SK-N-SH (cell line): ENCODE measurements around the gene CTDP1.

Experiments used
- CTCF ChIP-seq: fragments of 200-600 bp; sonication (generic); IDR thresholded peaks from 2 replicates; pipeline ENCODE4 v1.6.1; 2017; ENCODE audit warnings: antibody characterized with exemption, mild to moderate bottlenecking, moderate library complexity
- FOXM1 ChIP-seq: IDR thresholded peaks from 2 replicates; pipeline ENCODE4 v1.4.0; 2012; ENCODE audit warnings: low read depth, mild to moderate bottlenecking
- GATA2 ChIP-seq: sonication (generic); formaldehyde crosslinking; IDR thresholded peaks from 2 replicates; pipeline ENCODE4 v1.5.0; 2020; ENCODE audit warnings: mild to moderate bottlenecking, missing genetic modification reagents
- NFIC ChIP-seq: IDR thresholded peaks from 2 replicates; pipeline ENCODE4 v1.4.0; 2012; ENCODE audit warnings: borderline replicate concordance
- PBX3 ChIP-seq: IDR thresholded peaks from 2 replicates; pipeline ENCODE4; 2012
- POLR2AphosphoS5 ChIP-seq: IDR thresholded peaks from 2 replicates; pipeline ENCODE4 v1.6.1; 2012; ENCODE audit warnings: low read depth, low read length
- REST ChIP-seq: IDR thresholded peaks from 2 replicates; pipeline ENCODE4 v1.6.1; 2012; ENCODE audit warnings: mild to moderate bottlenecking, low read depth, low read length, moderate library complexity
- SIN3A ChIP-seq: IDR thresholded peaks from 2 replicates; pipeline ENCODE4 v1.6.1; 2012; ENCODE audit warnings: low read depth, mild to moderate bottlenecking, low read length, moderate library complexity, borderline replicate concordance
- TEAD4 ChIP-seq: IDR thresholded peaks from 2 replicates; pipeline ENCODE4 v1.4.0; 2012; ENCODE audit warnings: mild to moderate bottlenecking, borderline replicate concordance; ENCODE audit not compliant: insufficient read depth
- USF1 ChIP-seq: IDR thresholded peaks from 2 replicates; pipeline ENCODE4 v1.4.0; 2012; ENCODE audit warnings: low read depth, borderline replicate concordance
- USF2 ChIP-seq: fragments of 150-350 bp; IDR thresholded peaks from 2 replicates; pipeline ENCODE4 v1.6.1; 2017; ENCODE audit warnings: antibody characterized with exemption, low read length, low read depth, borderline replicate concordance
- YY1 ChIP-seq: IDR thresholded peaks from 2 replicates; pipeline ENCODE4 v1.4.0; 2012; ENCODE audit warnings: low read depth, mild to moderate bottlenecking

GRCh38 chr18:79645291-79645983 is 34.2 kb upstream of the CTDP1 start:
- TF ChIP-seq FOXM1 (no peak), CTCF (no peak), SIN3A (no peak), YY1 (no peak), POLR2AphosphoS5 (no peak), USF1 (no peak), TEAD4 (no peak), USF2 (no peak), NFIC (no peak), PBX3 (no peak), GATA2 (no peak), REST (no peak)
